IMR-90 (cell line): ENCODE measurements around the gene NCAPH2. TPM values are rescaled to one million over a fixed set of nuclear protein-coding genes. Genes with fewer than 3 reads are reported as not detected.

Experiments
- ATAC-seq: fragments of 200-7000 bp; cut with Tn5 transposase; 2 replicates; pipeline ENCODE4 v1.9.1; 2020; ENCODE audit warnings: low read depth, mild to moderate bottlenecking, moderate library complexity
- BruUV-seq: library from RNA; stranded (reverse); fragments of 400-500 nt; replicated peaks from 2 replicates; lab custom pipeline; 2021; lab: Mats Ljungman, UMichigan
- CTCF ChIA-PET: fragments of 300-600 bp; formaldehyde crosslinking; extraction: SDS; loops from one replicate; lab custom pipeline; 2021; ENCODE audit warnings: antibody characterized with exemption; lab: Yijun Ruan, JAX
- POLR2A ChIA-PET: fragments of 300-600 bp; sonication (Branson Sonifier 250); formaldehyde crosslinking; loops from one replicate; lab custom pipeline; 2022; ENCODE audit warnings: antibody characterized with exemption; ENCODE audit not compliant: unreplicated experiment; lab: Charles Lee
- DNase-seq: peaks from one replicate; pipeline ENCODE4 v3.0.0; 2013
- H2AFZ ChIP-seq: replicated peaks from 2 replicates; pipeline ENCODE3; 2013; ENCODE audit warnings: low read length, mild to moderate bottlenecking; ENCODE audit not compliant: poor library complexity
- H2AK5ac ChIP-seq: 2 replicates; pipeline ENCODE4 v1.6.1; 2013; ENCODE audit warnings: low read depth, low read length, inconsistent platforms
- H2AK9ac ChIP-seq: replicated peaks from 2 replicates; pipeline ENCODE3; 2013; ENCODE audit warnings: mild to moderate bottlenecking, low read depth, low read length, moderate library complexity; ENCODE audit not compliant: poor library complexity
- H2BK120ac ChIP-seq: 2 replicates; pipeline ENCODE4 v1.6.1; 2013; ENCODE audit warnings: low read depth, low read length, inconsistent platforms
- H2BK15ac ChIP-seq: 3 replicates; pipeline ENCODE4 v1.6.1; 2013; ENCODE audit warnings: low read depth, low read length, inconsistent platforms
- H2BK20ac ChIP-seq: 2 replicates; pipeline ENCODE4 v1.6.1; 2013; ENCODE audit warnings: low read depth, mild to moderate bottlenecking, inconsistent platforms, low read length, moderate library complexity
- H2BK5ac ChIP-seq: 2 replicates; pipeline ENCODE4 v1.6.1; 2013; ENCODE audit warnings: mild to moderate bottlenecking, low read depth, low read length, inconsistent platforms; ENCODE audit not compliant: poor library complexity, severe bottlenecking
- H3K14ac ChIP-seq: replicated peaks from 2 replicates; pipeline ENCODE4 v1.6.1; 2013; ENCODE audit warnings: low read depth, low read length, inconsistent platforms
- H3K18ac ChIP-seq: 2 replicates; pipeline ENCODE4 v1.6.1; 2013; ENCODE audit warnings: low read depth, low read length, control low read depth
- H3K23ac ChIP-seq: 2 replicates; pipeline ENCODE4 v1.6.1; 2013; ENCODE audit warnings: low read depth, low read length, inconsistent platforms
- H3K27ac ChIP-seq: 2 replicates; pipeline ENCODE4 v1.5.1; 2013; ENCODE audit warnings: mild to moderate bottlenecking, control low read depth, low read length; ENCODE audit not compliant: insufficient read depth
- H3K27me3 ChIP-seq: 2 replicates; pipeline ENCODE4 v1.6.1; 2013; ENCODE audit warnings: low read length; ENCODE audit not compliant: control insufficient read depth, insufficient read depth
- H3K36me3 ChIP-seq: 2 replicates; pipeline ENCODE4 v1.6.1; 2013; ENCODE audit warnings: low read length, mixed read lengths; ENCODE audit not compliant: control insufficient read depth, insufficient read depth
- H3K4ac ChIP-seq: 2 replicates; pipeline ENCODE4 v1.6.1; 2013; ENCODE audit warnings: low read depth, low read length, inconsistent platforms
- H3K4me1 ChIP-seq: 2 replicates; pipeline ENCODE4 v1.6.1; 2013; ENCODE audit warnings: low read length, mixed read lengths; ENCODE audit not compliant: control insufficient read depth, insufficient read depth
- H3K4me2 ChIP-seq: 2 replicates; pipeline ENCODE4 v1.6.1; 2013; ENCODE audit warnings: low read depth, mild to moderate bottlenecking, control low read depth, low read length, moderate library complexity
- H3K4me3 ChIP-seq: 2 replicates; pipeline ENCODE4 v1.5.1; 2013; ENCODE audit warnings: low read depth, mild to moderate bottlenecking, control low read depth, low read length, moderate library complexity; ENCODE audit not compliant: insufficient read depth
- H3K56ac ChIP-seq: 2 replicates; pipeline ENCODE4 v1.6.1; 2013; ENCODE audit warnings: low read length, inconsistent platforms; ENCODE audit not compliant: insufficient read depth; ENCODE audit errors: extremely low read depth
- H3K79me1 ChIP-seq, 2 experiments: 2 replicates each; pipeline ENCODE4 v1.6.1; 2013; ENCODE audit warnings: low read length in 2 of 2, inconsistent platforms in 1 of 2, low read depth in 1 of 2
- H3K9ac ChIP-seq: 2 replicates; pipeline ENCODE4 v1.6.1; 2013; ENCODE audit warnings: low read depth, low read length, control low read depth
- H3K9me1 ChIP-seq: 2 replicates; pipeline ENCODE4 v1.6.1; 2013; ENCODE audit warnings: low read length, inconsistent platforms; ENCODE audit not compliant: insufficient read depth
- H3K9me3 ChIP-seq: 2 replicates; pipeline ENCODE4 v1.6.1; 2013; ENCODE audit warnings: low read length; ENCODE audit not compliant: control insufficient read depth, insufficient read depth
- H4K20me1 ChIP-seq: 2 replicates; pipeline ENCODE4 v1.6.1; 2013; ENCODE audit warnings: low read length, inconsistent platforms; ENCODE audit not compliant: insufficient read depth
- H4K5ac ChIP-seq: 2 replicates; pipeline ENCODE4 v1.6.1; 2013; ENCODE audit warnings: mild to moderate bottlenecking, low read depth, low read length, control low read depth
- H4K8ac ChIP-seq, 2 experiments: 2 replicates each; pipeline ENCODE4 v1.6.1; 2013; ENCODE audit warnings: low read depth in 2 of 2, low read length in 2 of 2, control low read depth in 1 of 2, inconsistent platforms in 1 of 2
- H4K91ac ChIP-seq: 2 replicates; pipeline ENCODE4 v1.6.1; 2013; ENCODE audit warnings: low read depth, low read length, inconsistent platforms; ENCODE audit not compliant: insufficient read depth
- BHLHE40 ChIP-seq: fragments of 150-350 bp; IDR thresholded peaks from 2 replicates; pipeline ENCODE4 v1.6.1; 2016; ENCODE audit warnings: mild to moderate bottlenecking, low read depth, low read length
- CEBPB ChIP-seq: IDR thresholded peaks from 2 replicates; pipeline ENCODE4 v1.6.1; 2012; ENCODE audit warnings: low read depth, low read length, improper control_type of control experiment
- CHD1 ChIP-seq: IDR thresholded peaks from 2 replicates; pipeline ENCODE4 v1.6.1; 2012; ENCODE audit warnings: low read depth, low read length, improper control_type of control experiment
- CTCF ChIP-seq: conservative IDR thresholded peaks from 2 replicates; pipeline ENCODE4 v1.5.1; 2012; ENCODE audit warnings: mild to moderate bottlenecking, low read depth, low read length, improper control_type of control experiment
- ELK1 ChIP-seq: fragments of 150-350 bp; IDR thresholded peaks from 2 replicates; pipeline ENCODE4 v1.6.1; 2016; ENCODE audit warnings: low read depth, mild to moderate bottlenecking, low read length, moderate library complexity, borderline replicate concordance
- FOS ChIP-seq: fragments of 150-350 bp; IDR thresholded peaks from 2 replicates; pipeline ENCODE4 v1.6.1; 2016; ENCODE audit warnings: low read depth, low read length
- MAFK ChIP-seq: IDR thresholded peaks from 2 replicates; pipeline ENCODE4 v1.6.1; 2012; ENCODE audit warnings: low read depth, low read length, improper control_type of control experiment
- MAZ ChIP-seq: IDR thresholded peaks from 2 replicates; pipeline ENCODE4 v1.6.1; 2012; ENCODE audit warnings: low read depth, mild to moderate bottlenecking, low read length, improper control_type of control experiment, moderate library complexity, borderline replicate concordance
- MXI1 ChIP-seq: IDR thresholded peaks from 2 replicates; pipeline ENCODE4 v1.6.1; 2012; ENCODE audit warnings: low read depth, mild to moderate bottlenecking, low read length, moderate library complexity, borderline replicate concordance
- NFE2L2 ChIP-seq: fragments of 150-350 bp; IDR thresholded peaks from 2 replicates; pipeline ENCODE4 v1.6.1; 2016; ENCODE audit warnings: low read depth, mild to moderate bottlenecking, low read length
- POLR2A ChIP-seq: IDR thresholded peaks from 2 replicates; pipeline ENCODE4 v1.6.1; 2012; ENCODE audit warnings: mild to moderate bottlenecking, low read depth, low read length
- RAD21 ChIP-seq: IDR thresholded peaks from 2 replicates; pipeline ENCODE4 v1.6.1; 2012; ENCODE audit warnings: low read length, improper control_type of control experiment
- RCOR1 ChIP-seq: IDR thresholded peaks from 2 replicates; pipeline ENCODE4 v1.6.1; 2012; ENCODE audit warnings: mild to moderate bottlenecking, low read length, improper control_type of control experiment; ENCODE audit not compliant: insufficient replicate concordance
- RFX5 ChIP-seq: IDR thresholded peaks from 2 replicates; pipeline ENCODE4 v1.8.0; 2012; ENCODE audit warnings: low read depth, mild to moderate bottlenecking, low read length, moderate library complexity
- USF2 ChIP-seq: fragments of 150-350 bp; IDR thresholded peaks from 2 replicates; pipeline ENCODE4 v1.6.1; 2017; ENCODE audit warnings: mild to moderate bottlenecking, antibody characterized with exemption, low read length, low read depth
- WGBS, 2 experiments: methylation state at CpG; one replicate each; pipeline versions ENCODE4 v1.1.5 to v1.1.7; 2013; ENCODE audit warnings: missing lambda C conversion rate in 2 of 2; ENCODE audit not compliant: insufficient read length in 1 of 2; ENCODE audit errors: extremely low coverage in 2 of 2; 5-methylcytosine and 5-hydroxymethylcytosine counted together
- dilution Hi-C: fragments of 300-500 bp; cut with HindIII; formaldehyde crosslinking; loops from one replicate; pipeline ENCODE4 v1.14.3; 2018; ENCODE audit warnings: low sequenced_read_pairs; ENCODE audit not compliant: unreplicated experiment
- in situ Hi-C: fragments of 300-500 bp; cut with MboI; formaldehyde crosslinking; loops from 3 replicates; pipeline ENCODE4 v1.14.3; 2019; ENCODE audit warnings: low sequenced_read_pairs, inconsistent platforms, mixed read lengths
- intact Hi-C: fragments of 100-400 bp; cut with micrococcal nuclease; formaldehyde crosslinking; loops from 2 replicates; pipeline ENCODE4 v1.10.0; 2022
- polyA plus RNA-seq, 3 experiments: library from polyadenylated mRNA; depleted of rRNA; stranded (reverse); fragments of >200 nt; gene quantifications; 2 replicates each; pipeline ENCODE4 v1.2.3, GENCODE V29; 2012; ENCODE audit warnings: low replicate concordance in 1 of 3
- total RNA-seq: library from RNA; depleted of rRNA; stranded (reverse); fragments of >200 nt; gene quantifications from 2 replicates; pipeline ENCODE4 v1.2.3, GENCODE V29; 2012

The NCAPH2 gene
- total and polyA plus RNA-seq, 2 of the 4 experiments (the other 2 are of a cell fraction): 30.2 to 38.5 TPM

GRCh38 chr22:50483977-50484853 is 23.8 kb upstream of the NCAPH2 start:
- H2BK5ac ChIP-seq: no peak overlapping the region
- no peak overlapping the region for H3K56ac ChIP-seq
- H3K27ac ChIP-seq: no peak overlapping the region
- no peak overlapping the region for H4K8ac ChIP-seq
- BruUV-seq: no TSS peak
- H3K18ac ChIP-seq: no peak overlapping the region
- H4K20me1 ChIP-seq: no peaks in the 10 kb centered on the region; the same call in 1 of the 2 replicates
- peak overlapping the region; percentile 5 for H2AFZ ChIP-seq
- POLR2A ChIA-PET: no interaction called here
- H3K9me1 ChIP-seq: no peaks in the 10 kb centered on the region; the same call in 1 of the 2 replicates
- no peak overlapping the region for H2AK5ac ChIP-seq
- H2BK20ac ChIP-seq: no peak overlapping the region
- dilution Hi-C loops (no loop called here), in situ Hi-C loops (no loop called here), intact Hi-C loops (no loop called here)
- H3K4ac ChIP-seq: no peak overlapping the region
- 69% methylated on average over 5 of the region's 31 CpGs; no CpG with 5 or more reads in 1 of the 2 experiments for WGBS, 2 experiments
- H3K9ac ChIP-seq: no peak overlapping the region
- TF ChIP-seq CTCF: no peak
- TF ChIP-seq MAZ: no peak
- TF ChIP-seq MXI1: no peak
- TF ChIP-seq USF2: no peak
- TF ChIP-seq BHLHE40: no peak
- no peak for TF ChIP-seq CEBPB
- TF ChIP-seq MAFK: no peak
- TF ChIP-seq POLR2A: no peak
- TF ChIP-seq CHD1: no peak
- TF ChIP-seq ELK1: no peak
- TF ChIP-seq FOS: no peak
- TF ChIP-seq RAD21: no peak
- TF ChIP-seq RCOR1: no peak
- TF ChIP-seq NFE2L2: no peak
- TF ChIP-seq RFX5: no peak
- H3K36me3 ChIP-seq: peaks cover 4% of the 10 kb centered on the region; the same call in 1 of the 2 replicates
- H3K79me1 ChIP-seq: peaks cover 0 to 3% of the 10 kb centered on the region in 2 experiments; a peak in 1 of 4 replicates
- H2BK120ac ChIP-seq: no peak overlapping the region
- H3K23ac ChIP-seq: no peak overlapping the region
- H3K27me3 ChIP-seq: peaks cover 17% of the 10 kb centered on the region
- DNase-seq: no peak
- H4K91ac ChIP-seq: no peak overlapping the region
- no peak for ATAC-seq
- no peak overlapping the region for H3K4me3 ChIP-seq
- CTCF ChIA-PET: no interaction called here
- H3K14ac ChIP-seq: no peak overlapping the region
- no peaks in the 10 kb centered on the region for H3K4me1 ChIP-seq
- no peaks in the 10 kb centered on the region for H3K9me3 ChIP-seq
- no peak overlapping the region for H3K4me2 ChIP-seq
- peak overlapping the region; percentile 6 for H2AK9ac ChIP-seq
- no peak overlapping the region for H2BK15ac ChIP-seq
- H4K5ac ChIP-seq: no peak overlapping the region
